HEK293T (cell line): Measurements from ENCODE around the gene ZNF830.

ENCODE experiments used
- ARNT ChIP-seq: fragments of 450-650 bp; IDR thresholded peaks from 2 replicates; pipeline ENCODE4 v1.6.1; 2017; ENCODE audit warnings: mild to moderate bottlenecking
- BHLHE40 ChIP-seq: fragments of 450-650 bp; IDR thresholded peaks from 2 replicates; pipeline ENCODE4 v1.6.1; 2016; ENCODE audit warnings: mild to moderate bottlenecking, moderate library complexity, borderline replicate concordance
- CTBP1 ChIP-seq: fragments of 450-650 bp; IDR thresholded peaks from 2 replicates; pipeline ENCODE4 v1.6.1; 2016; ENCODE audit warnings: borderline replicate concordance
- ELF4 ChIP-seq: fragments of 450-650 bp; IDR thresholded peaks from 2 replicates; pipeline ENCODE4 v1.6.1; 2017; ENCODE audit warnings: antibody characterized with exemption
- FOXA1 ChIP-seq: fragments of 450-650 bp; IDR thresholded peaks from 2 replicates; pipeline ENCODE4 v1.6.1; 2016; ENCODE audit warnings: mild to moderate bottlenecking
- FOXK2 ChIP-seq: fragments of 450-650 bp; IDR thresholded peaks from 2 replicates; pipeline ENCODE4 v1.6.1; 2016; ENCODE audit warnings: mild to moderate bottlenecking
- FOXM1 ChIP-seq: fragments of 450-650 bp; IDR thresholded peaks from 2 replicates; pipeline ENCODE4 v1.6.1; 2017; ENCODE audit warnings: mild to moderate bottlenecking, borderline replicate concordance
- L3MBTL2 ChIP-seq: fragments of 450-650 bp; conservative IDR thresholded peaks from 2 replicates; pipeline ENCODE4 v1.6.1; 2016; ENCODE audit warnings: mild to moderate bottlenecking
- LEF1 ChIP-seq: fragments of 450-650 bp; IDR thresholded peaks from 2 replicates; pipeline ENCODE4 v1.6.1; 2017; ENCODE audit warnings: mild to moderate bottlenecking, borderline replicate concordance
- NFRKB ChIP-seq: fragments of 450-650 bp; IDR thresholded peaks from 2 replicates; pipeline ENCODE4 v1.6.1; 2016; ENCODE audit warnings: mild to moderate bottlenecking, moderate library complexity
- PKNOX1 ChIP-seq: fragments of 450-650 bp; IDR thresholded peaks from 2 replicates; pipeline ENCODE4 v1.6.1; 2016
- SP1 ChIP-seq: fragments of 450-650 bp; IDR thresholded peaks from 2 replicates; pipeline ENCODE4 v1.6.1; 2017
- SUZ12 ChIP-seq: fragments of 450-650 bp; IDR thresholded peaks from 2 replicates; pipeline ENCODE4 v1.6.1; 2016; ENCODE audit warnings: mild to moderate bottlenecking
- ZNF384 ChIP-seq: fragments of 450-650 bp; IDR thresholded peaks from 2 replicates; pipeline ENCODE4 v1.6.1; 2016

DNA sequence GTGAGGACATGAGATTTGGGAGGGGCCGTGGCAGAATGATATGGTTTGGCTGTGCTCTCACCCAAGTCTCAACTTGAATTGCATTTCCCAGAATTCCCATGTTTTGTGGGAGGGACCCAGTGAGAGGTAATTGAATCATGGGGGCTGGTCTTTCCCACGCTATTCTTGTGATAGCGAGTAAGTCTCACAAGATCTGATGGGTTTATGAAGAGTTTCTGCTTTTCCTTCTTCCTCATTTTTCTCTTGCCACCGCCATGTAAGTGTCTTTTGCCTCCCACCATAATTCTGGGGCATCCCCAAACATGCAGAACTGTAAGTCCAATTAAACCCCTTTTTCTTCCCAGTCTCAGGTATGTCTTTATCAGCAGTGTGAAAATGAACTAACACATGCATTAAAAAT is 40.7 kb upstream of the ZNF830 start:
- no peak for TF ChIP-seq ELF4
- no peak for TF ChIP-seq SUZ12
- TF ChIP-seq FOXA1: no peak
- TF ChIP-seq L3MBTL2: no peak
- TF ChIP-seq FOXK2: no peak
- no peak for TF ChIP-seq ARNT
- no peak for TF ChIP-seq ZNF384
- no peak for TF ChIP-seq PKNOX1
- TF ChIP-seq BHLHE40: no peak
- no peak for TF ChIP-seq SP1
- TF ChIP-seq NFRKB: no peak
- no peak for TF ChIP-seq CTBP1
- no peak for TF ChIP-seq FOXM1
- TF ChIP-seq LEF1: no peak
